ENCODE results near the gene SUN1. TPM values are rescaled to one million over a fixed set of nuclear protein-coding genes. Genes with fewer than 3 reads are reported as not detected.
A peak's percentile ranks its signal among the peaks of the same experiment; 100 is the strongest.

The SUN1 gene
- total RNA-seq, 3 donors from 2014 or later = 153 to 189 (median 160) TPM

DNA sequence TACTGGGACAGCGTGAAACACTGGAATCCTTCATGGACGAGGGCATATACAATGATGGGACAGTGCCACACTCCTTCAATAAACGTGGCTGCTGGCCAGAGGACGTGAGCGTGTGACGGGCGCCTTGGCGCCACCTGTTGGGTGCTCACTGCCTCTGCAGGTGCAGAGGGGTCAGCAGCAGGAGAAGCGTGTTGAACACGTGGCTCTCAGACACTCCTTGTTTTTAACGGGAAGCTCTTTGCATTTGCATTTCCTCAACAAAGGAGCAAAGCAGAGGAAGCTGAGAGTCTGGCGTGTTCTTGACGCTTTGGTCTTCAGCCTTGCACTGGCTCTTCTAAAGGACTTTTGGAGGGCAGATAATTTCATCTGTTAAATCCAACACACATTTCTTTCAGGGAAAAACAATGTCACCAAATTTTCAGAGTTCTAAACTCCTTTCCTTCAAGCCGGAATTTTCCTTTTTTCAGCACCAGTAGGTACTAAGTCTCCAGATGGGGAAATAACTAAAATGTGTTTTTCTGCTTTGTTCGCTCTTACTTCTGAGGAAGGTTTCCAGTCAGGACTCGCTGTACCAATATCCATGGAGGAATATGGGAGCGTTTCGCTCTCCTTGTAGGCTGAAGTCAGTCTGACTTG, 41.2 kb downstream of the SUN1 start:
- Histone ChIP-seq H3K36me3 (no peaks in the 10 kb centered on the region), H3K9me3 (no peaks in the 10 kb centered on the region), H3K27ac (peak overlapping the region; percentile 64 to 71), H3K27me3 (no peaks in the 10 kb centered on the region), H3K4me3 (no peak overlapping the region), H3K4me1 (peaks cover 0 to 4% of the 10 kb centered on the region in 2 donors)
- peak; percentile 84 to 87 for DNase-seq (ENCODE audit: low spot score in 2 of 2)
- intact Hi-C loops (cut with DNase I; ENCODE audit: low total_unique reads) = no loop called here
- no peak for TF ChIP-seq POLR2A (IDR thresholded peaks at IDR 0.05)
- TF ChIP-seq, protein P1, sequence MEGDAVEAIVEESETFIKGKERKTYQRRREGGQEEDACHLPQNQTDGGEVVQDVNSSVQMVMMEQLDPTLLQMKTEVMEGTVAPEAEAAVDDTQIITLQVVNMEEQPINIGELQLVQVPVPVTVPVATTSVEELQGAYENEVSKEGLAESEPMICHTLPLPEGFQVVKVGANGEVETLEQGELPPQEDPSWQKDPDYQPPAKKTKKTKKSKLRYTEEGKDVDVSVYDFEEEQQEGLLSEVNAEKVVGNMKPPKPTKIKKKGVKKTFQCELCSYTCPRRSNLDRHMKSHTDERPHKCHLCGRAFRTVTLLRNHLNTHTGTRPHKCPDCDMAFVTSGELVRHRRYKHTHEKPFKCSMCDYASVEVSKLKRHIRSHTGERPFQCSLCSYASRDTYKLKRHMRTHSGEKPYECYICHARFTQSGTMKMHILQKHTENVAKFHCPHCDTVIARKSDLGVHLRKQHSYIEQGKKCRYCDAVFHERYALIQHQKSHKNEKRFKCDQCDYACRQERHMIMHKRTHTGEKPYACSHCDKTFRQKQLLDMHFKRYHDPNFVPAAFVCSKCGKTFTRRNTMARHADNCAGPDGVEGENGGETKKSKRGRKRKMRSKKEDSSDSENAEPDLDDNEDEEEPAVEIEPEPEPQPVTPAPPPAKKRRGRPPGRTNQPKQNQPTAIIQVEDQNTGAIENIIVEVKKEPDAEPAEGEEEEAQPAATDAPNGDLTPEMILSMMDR (IDR thresholded peaks at IDR 0.05) = peak; percentile 79 to 96 (median 94)
- TF ChIP-seq POLR2AphosphoS5 (IDR thresholded peaks at IDR 0.05) = peak; percentile 88 to 93 (median 89)

DNA sequence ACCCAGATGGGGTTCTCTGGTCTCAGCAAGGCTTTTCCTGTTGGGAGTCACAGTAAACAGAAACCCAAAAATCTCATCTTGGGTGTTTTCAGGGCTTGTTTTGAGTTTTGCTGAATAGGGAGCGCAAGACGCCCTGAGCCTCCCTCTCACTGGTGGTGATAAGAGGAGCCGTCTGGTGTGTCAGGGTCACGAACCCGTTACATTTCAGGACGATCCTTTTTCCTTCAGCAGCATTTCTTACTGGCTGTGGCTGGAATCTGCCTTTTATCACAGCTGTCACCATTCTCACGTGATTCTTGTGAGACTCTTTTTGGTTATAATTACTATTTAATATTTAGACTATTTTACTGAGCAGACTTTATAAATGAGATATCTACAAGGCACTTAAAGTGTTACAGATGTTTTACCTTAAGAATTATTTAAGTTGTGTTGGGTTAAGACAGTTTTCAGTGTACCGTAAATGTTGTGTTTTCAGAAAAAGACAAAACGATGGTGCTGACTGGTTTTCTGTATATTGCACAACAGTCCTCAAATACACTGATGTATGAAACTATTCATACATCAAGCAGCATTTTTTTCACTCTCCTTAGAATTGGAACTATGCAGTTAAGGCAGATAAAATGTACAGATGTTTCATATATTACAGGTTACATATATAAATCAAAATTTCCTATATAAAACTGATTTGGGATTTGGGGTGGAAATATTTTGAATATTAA, 41.9 kb downstream of the SUN1 start:
- no peak for DNase-seq (ENCODE audit: low spot score in 2 of 2)
- peak overlapping the region; percentile 64 to 71 for H3K27ac ChIP-seq

DNA sequence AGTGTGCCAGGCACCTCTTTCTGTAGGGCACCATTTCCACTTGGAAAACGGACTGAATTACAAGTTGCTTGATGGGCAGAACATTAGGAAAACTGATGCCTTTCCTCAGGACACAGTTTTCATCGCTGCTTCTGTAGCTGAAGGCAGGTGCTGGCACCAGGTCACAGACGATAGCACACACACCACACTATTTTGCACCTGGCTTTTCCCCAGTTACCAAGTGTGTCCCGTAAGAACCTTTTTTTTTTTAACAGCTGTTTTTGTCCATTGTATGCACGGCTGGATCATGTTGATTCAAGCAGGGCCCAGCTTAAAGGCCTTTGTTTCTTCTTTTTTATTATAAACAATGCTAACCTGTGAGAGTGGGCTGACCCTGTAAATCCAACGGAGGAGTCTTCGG, 42.8 kb downstream of the SUN1 start:
- Histone ChIP-seq H3K4me3 (no peak overlapping the region), H3K27me3 (no peaks in the 10 kb centered on the region), H3K9me3 (no peaks in the 10 kb centered on the region), H3K36me3 (no peaks in the 10 kb centered on the region), H3K27ac (peak overlapping the region; percentile 94 to 95), H3K4me1 (peaks cover 0 to 4% of the 10 kb centered on the region in 2 donors)
- intact Hi-C loops (cut with DNase I; ENCODE audit: low total_unique reads) = loop anchor here (5.0 kb wide), 1 partner anchor 58 kb away; no protein-coding TSS in a partner anchor
- DNase-seq (ENCODE audit: low spot score in 2 of 2) = no peak
- no peak for TF ChIP-seq POLR2AphosphoS5 (IDR thresholded peaks at IDR 0.05)

More for the DNA sequence above, 41.9 kb downstream of the SUN1 start:
- peaks cover 0 to 4% of the 10 kb centered on the region in 2 donors for H3K4me1 ChIP-seq
- intact Hi-C loops (cut with DNase I; ENCODE audit: low total_unique reads) = no loop called here
- H3K4me3 ChIP-seq = no peak overlapping the region
- no peaks in the 10 kb centered on the region for H3K9me3 ChIP-seq
- H3K36me3 ChIP-seq = no peaks in the 10 kb centered on the region
- no peak for TF ChIP-seq POLR2A (IDR thresholded peaks at IDR 0.05)
- TF ChIP-seq, protein P1 (IDR thresholded peaks at IDR 0.05) = no peak
- no peak for TF ChIP-seq POLR2AphosphoS5 (IDR thresholded peaks at IDR 0.05)
- no peaks in the 10 kb centered on the region for H3K27me3 ChIP-seq

DNA sequence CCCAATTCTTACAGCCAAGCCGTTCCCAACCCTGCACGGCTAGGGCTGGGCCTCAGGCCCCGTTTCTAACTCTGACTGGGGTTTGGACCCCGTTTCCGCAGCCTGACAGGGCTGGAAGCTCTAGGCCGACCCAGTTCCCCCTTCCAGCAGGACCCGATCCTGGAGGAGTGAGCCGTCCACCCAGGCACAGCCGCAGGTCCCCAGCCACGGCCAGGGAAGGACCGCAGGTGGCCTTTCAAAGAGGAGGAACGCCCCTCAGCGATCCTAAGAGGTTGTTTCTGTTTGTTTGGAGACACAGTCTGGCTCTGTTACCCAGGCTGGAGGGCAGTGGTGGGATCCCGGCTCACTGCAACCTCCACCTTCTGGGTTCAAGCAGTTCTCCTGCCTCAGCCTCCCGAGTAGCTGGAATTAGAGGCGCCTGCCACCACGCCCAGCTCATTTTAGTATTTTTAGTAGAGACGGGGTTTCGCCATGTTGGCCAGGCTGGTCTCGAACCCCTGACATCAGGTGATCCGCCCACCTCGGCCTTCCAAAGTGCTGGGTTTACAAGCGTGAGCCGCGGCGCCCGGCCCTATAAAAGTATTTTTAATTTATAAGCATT, 43.3 kb downstream of the SUN1 start:
- no peak for DNase-seq (ENCODE audit: low spot score in 2 of 2)
- Histone ChIP-seq H3K36me3 (no peaks in the 10 kb centered on the region), H3K27me3 (no peaks in the 10 kb centered on the region), H3K9me3 (no peaks in the 10 kb centered on the region), H3K27ac (peak overlapping the region; percentile 94 to 95), H3K4me1 (peaks cover 0 to 4% of the 10 kb centered on the region in 2 donors), H3K4me3 (peak overlapping the region; percentile 30 to 89 (median 67))
- intact Hi-C loops (cut with DNase I; ENCODE audit: low total_unique reads) = loop anchor here (5.0 kb wide), 1 partner anchor 58 kb away; no protein-coding TSS in a partner anchor
- TF ChIP-seq, protein P1 (IDR thresholded peaks at IDR 0.05) = no peak
- TF ChIP-seq POLR2AphosphoS5 (IDR thresholded peaks at IDR 0.05) (no peak), POLR2A (IDR thresholded peaks at IDR 0.05) (no peak)

DNA sequence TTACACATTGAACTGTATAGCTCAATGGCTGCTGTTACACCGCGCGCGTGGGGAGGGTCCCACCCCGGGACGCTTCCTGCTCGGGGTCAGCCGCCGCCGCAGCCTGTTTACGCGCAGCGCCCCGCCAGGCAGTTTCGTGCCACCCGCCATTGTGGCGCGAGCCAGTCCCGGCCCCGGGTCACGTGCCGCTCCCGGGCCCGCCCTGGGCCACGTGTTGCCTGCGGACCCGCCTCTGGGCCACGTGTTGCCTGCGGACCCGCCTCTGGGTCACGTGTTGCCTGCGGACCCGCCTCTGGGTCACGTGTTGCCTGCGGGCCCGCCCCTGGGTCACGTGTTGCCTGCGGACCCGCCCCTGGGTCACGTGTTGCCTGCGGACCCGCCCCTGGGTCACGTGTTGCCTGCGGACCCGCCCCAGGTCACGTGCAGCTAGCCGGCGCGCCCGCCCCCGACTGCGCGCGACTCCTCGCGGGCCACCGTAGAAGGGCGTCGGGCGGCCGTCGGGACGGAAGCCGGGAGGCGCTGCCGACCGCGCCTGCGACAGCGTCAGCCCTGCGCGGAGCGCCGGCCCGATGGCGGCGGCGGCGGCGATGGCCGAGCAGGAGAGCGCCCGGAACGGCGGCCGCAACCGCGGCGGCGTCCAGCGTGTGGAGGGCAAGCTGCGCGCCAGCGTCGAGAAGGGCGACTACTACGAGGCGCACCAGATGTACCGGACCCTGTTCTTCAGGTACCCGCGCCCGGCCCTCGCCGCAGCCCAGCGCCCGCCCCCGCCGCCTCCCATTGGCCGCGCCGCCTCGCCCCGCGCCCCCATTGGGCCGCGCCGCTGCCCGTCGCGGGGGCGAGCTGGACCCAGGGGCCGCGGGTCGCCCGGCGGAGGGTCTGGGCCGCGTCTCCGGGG, 44.0 kb downstream of the SUN1 start, which contains the start of gene GET4:
Gene GET4, plus strand, starts transcription at position 478 of the 895 bp plus-strand sequence. Its CDS starts 92 bp downstream, at position 570.
- Histone ChIP-seq H3K36me3 (no peaks in the 10 kb centered on the region), H3K27me3 (no peaks in the 10 kb centered on the region), H3K4me1 (peaks cover 0 to 5% of the 10 kb centered on the region in 2 donors), H3K27ac (peak within 1 kb of the TSS; percentile 94 to 95), H3K4me3 (peak within 1 kb of the TSS; percentile 72 to 89 (median 86)), H3K9me3 (no peaks in the 10 kb centered on the region)
- intact Hi-C loops (cut with DNase I; ENCODE audit: low total_unique reads) = loop anchor here (5.0 kb wide), 1 partner anchor 59 kb away; no protein-coding TSS in a partner anchor
- DNase-seq (ENCODE audit: low spot score in 2 of 2) = peak; percentile 97
- TF ChIP-seq POLR2A (IDR thresholded peaks at IDR 0.05) (peak; percentile 76), POLR2AphosphoS5 (IDR thresholded peaks at IDR 0.05) (peak; percentile 85 to 91 (median 87))
- TF ChIP-seq, protein P1 (IDR thresholded peaks at IDR 0.05) = no peak

Data from breast epithelium (tissue), 4 donors.